Panc1 (cell line): ENCODE data around the gene AP1G2. TPM values are rescaled to one million over a fixed set of nuclear protein-coding genes. Genes with fewer than 3 reads are reported as not detected.

Experiments
- ATAC-seq: fragments of 200-7000 bp; cut with Tn5 transposase; 2 replicates; pipeline ENCODE4 v1.9.1; 2020; ENCODE audit warnings: mild to moderate bottlenecking, moderate library complexity
- BruUV-seq: library from RNA; stranded (reverse); fragments of 400-500 nt; replicated peaks from 2 replicates; lab custom pipeline; 2021; lab: Mats Ljungman, UMichigan
- CTCF ChIA-PET: fragments of 300-600 bp; sonication (Branson Sonifier 250); formaldehyde crosslinking; loops from one replicate; lab custom pipeline; 2022; ENCODE audit warnings: antibody characterized with exemption; lab: Charles Lee
- POLR2A ChIA-PET: fragments of 300-600 bp; sonication (Branson Sonifier 250); formaldehyde crosslinking; loops from one replicate; lab custom pipeline; 2022; ENCODE audit warnings: antibody characterized with exemption; lab: Charles Lee
- DNase-seq: peaks from one replicate; pipeline ENCODE4 v3.0.0-alpha.2; 2010; ENCODE audit warnings: low read depth, low spot score
- H3K27ac ChIP-seq: 2 replicates; pipeline ENCODE4 v1.5.1; 2011; ENCODE audit warnings: mild to moderate bottlenecking, low read length, inconsistent platforms
- H3K27me3 ChIP-seq: fragments of 200-500 bp; sonication (Bioruptor generic); 2 replicates; pipeline ENCODE4 v1.6.0; 2014; ENCODE audit warnings: low read length, inconsistent platforms; ENCODE audit not compliant: control insufficient read depth, insufficient read depth
- H3K36me3 ChIP-seq: fragments of 200-500 bp; sonication (Bioruptor generic); 2 replicates; pipeline ENCODE4 v1.5.1; 2014; ENCODE audit warnings: inconsistent platforms, mild to moderate bottlenecking, low read length, moderate library complexity; ENCODE audit not compliant: control insufficient read depth, insufficient read depth
- H3K4me1 ChIP-seq: 2 replicates; pipeline ENCODE4 v1.5.1; 2011; ENCODE audit warnings: inconsistent platforms, mild to moderate bottlenecking, low read length, moderate library complexity; ENCODE audit not compliant: control insufficient read depth, insufficient read depth
- H3K4me3 ChIP-seq, 2 experiments: 2 replicates each; pipeline ENCODE4 v1.5.1; 2011 to 2012; ENCODE audit warnings: low read depth in 2 of 2, low read length in 2 of 2, mild to moderate bottlenecking in 2 of 2, inconsistent platforms in 1 of 2, moderate library complexity in 1 of 2
- H3K9me3 ChIP-seq: fragments of 200-500 bp; sonication (Bioruptor generic); 2 replicates; pipeline ENCODE4 v1.5.1; 2014; ENCODE audit warnings: low read depth, mild to moderate bottlenecking, inconsistent platforms, low read length, moderate library complexity; ENCODE audit not compliant: control insufficient read depth, insufficient read depth
- POLR2AphosphoS5 ChIP-seq: IDR thresholded peaks from 2 replicates; pipeline ENCODE4 v1.6.1; 2012; ENCODE audit warnings: mild to moderate bottlenecking, low read depth, low read length, moderate library complexity
- REST ChIP-seq, 2 experiments: IDR thresholded peaks; 2 replicates each; pipeline ENCODE4 v1.6.1; 2011 to 2012; ENCODE audit warnings: low read depth in 2 of 2, control low read depth in 1 of 2, low read length in 1 of 2, mild to moderate bottlenecking in 1 of 2, moderate library complexity in 1 of 2; ENCODE audit not compliant: insufficient read depth in 1 of 2
- SIN3A ChIP-seq: IDR thresholded peaks from 2 replicates; pipeline ENCODE4 v1.6.1; 2012; ENCODE audit warnings: low read depth, mild to moderate bottlenecking, low read length, moderate library complexity, borderline replicate concordance; ENCODE audit not compliant: insufficient read depth
- TCF7L2 ChIP-seq: IDR thresholded peaks from 2 replicates; pipeline ENCODE4 v1.6.1; 2011; ENCODE audit warnings: mild to moderate bottlenecking, low read depth, low read length, inconsistent platforms
- in situ Hi-C: cut with HindIII; loops from 2 replicates; pipeline ENCODE4 v1.10.0; 2016; ENCODE audit warnings: low sequenced_read_pairs, low pct_unique_long_range_greater_than_20kb
- intact Hi-C: fragments of 100-400 bp; cut with micrococcal nuclease; formaldehyde crosslinking; loops from one replicate; pipeline ENCODE4 v1.10.0; 2022; ENCODE audit not compliant: unreplicated experiment
- total RNA-seq: library from RNA; stranded (reverse); gene quantifications from one replicate; pipeline ENCODE4 v1.2.1, GENCODE V29; 2021; ENCODE audit not compliant: unreplicated experiment
- TF ChIP-seq, protein P1 (sequence below): fragments of 450-650 bp; IDR thresholded peaks from 2 replicates; pipeline ENCODE4 v1.5.1; 2017; ENCODE audit warnings: mild to moderate bottlenecking

AP1G2 gene
- total RNA-seq, 1 experiment from 2014 or later = 61.6 TPM

DNA sequence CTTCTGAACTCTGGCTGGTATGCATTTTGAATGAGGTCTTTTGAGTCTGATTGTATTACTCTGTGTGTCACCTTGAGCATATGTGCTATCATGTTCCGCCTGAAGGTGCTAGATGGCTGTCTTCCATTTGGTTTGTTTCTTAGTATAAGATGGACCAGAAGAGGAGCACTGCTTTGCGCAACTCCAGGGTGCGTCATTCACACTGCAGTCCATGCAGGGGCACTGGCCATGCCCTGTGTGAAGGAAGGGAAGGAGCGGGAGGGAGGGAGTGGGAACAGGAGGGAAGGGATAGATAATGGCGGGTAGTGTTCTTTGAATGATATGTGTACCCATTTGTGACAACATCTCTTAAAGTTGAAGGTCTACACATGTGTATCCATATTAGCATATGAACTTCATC is 24.2 kb downstream of the AP1G2 start:
- Histone ChIP-seq H3K27me3 (no peaks in the 10 kb centered on the region), H3K4me3 (no peak overlapping the region), H3K27ac (no peak overlapping the region), H3K9me3 (no peaks in the 10 kb centered on the region), H3K36me3 (no peaks in the 10 kb centered on the region), H3K4me1 (no peaks in the 10 kb centered on the region)
- ChIA-PET POLR2A (no interaction called here), CTCF (no interaction called here)
- DNase-seq = no peak
- intact Hi-C loops = no loop called here
- no TSS peak for BruUV-seq
- TF ChIP-seq, protein P1, sequence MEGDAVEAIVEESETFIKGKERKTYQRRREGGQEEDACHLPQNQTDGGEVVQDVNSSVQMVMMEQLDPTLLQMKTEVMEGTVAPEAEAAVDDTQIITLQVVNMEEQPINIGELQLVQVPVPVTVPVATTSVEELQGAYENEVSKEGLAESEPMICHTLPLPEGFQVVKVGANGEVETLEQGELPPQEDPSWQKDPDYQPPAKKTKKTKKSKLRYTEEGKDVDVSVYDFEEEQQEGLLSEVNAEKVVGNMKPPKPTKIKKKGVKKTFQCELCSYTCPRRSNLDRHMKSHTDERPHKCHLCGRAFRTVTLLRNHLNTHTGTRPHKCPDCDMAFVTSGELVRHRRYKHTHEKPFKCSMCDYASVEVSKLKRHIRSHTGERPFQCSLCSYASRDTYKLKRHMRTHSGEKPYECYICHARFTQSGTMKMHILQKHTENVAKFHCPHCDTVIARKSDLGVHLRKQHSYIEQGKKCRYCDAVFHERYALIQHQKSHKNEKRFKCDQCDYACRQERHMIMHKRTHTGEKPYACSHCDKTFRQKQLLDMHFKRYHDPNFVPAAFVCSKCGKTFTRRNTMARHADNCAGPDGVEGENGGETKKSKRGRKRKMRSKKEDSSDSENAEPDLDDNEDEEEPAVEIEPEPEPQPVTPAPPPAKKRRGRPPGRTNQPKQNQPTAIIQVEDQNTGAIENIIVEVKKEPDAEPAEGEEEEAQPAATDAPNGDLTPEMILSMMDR = no peak
- no peak for TF ChIP-seq TCF7L2
- ATAC-seq = no peak
- in situ Hi-C loops = no loop called here

DNA sequence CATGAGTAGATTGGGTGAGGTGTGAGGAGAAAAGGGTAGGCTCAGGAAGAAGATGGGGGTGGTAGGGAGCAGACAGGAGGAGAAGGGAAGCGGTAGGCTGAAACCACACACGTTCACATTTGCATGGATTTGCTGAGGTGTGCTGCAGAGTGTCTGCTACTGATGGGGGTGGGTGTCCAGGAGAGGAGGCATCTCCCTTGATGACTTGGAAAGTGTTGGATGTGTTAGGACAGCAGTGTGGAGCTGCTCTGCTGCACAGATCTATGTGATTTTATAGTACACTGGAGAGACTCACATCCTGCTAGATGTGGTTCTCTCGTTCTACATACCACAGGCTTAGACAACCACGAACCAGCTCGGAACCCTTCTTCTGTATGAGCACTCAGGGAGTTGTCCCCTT is 25.3 kb downstream of the AP1G2 start:
- POLR2A ChIA-PET = interaction anchor here (0.7 kb wide), 1 partner anchor 10 kb away, joined by 3 read pairs; no protein-coding TSS in a partner anchor
- no TSS peak for BruUV-seq
- Histone ChIP-seq H3K27ac (no peak overlapping the region), H3K9me3 (no peaks in the 10 kb centered on the region), H3K27me3 (no peaks in the 10 kb centered on the region), H3K36me3 (no peaks in the 10 kb centered on the region), H3K4me3 (no peak overlapping the region), H3K4me1 (no peaks in the 10 kb centered on the region)
- no peak for TF ChIP-seq REST (IDR thresholded peaks at IDR 0.05; ENCODE audit: insufficient read depth in 1 of 2, low read depth in 2 of 2, low read length in 1 of 2)
- TF ChIP-seq, protein P1 = no peak
- no peak for TF ChIP-seq POLR2AphosphoS5
- no peak for DNase-seq
- in situ Hi-C loops (no loop called here), intact Hi-C loops (no loop called here)
- CTCF ChIA-PET = interaction anchor here (0.5 kb wide), 1 partner anchor 246 kb away, joined by 3 read pairs; no protein-coding TSS in a partner anchor
- no peak for ATAC-seq

DNA sequence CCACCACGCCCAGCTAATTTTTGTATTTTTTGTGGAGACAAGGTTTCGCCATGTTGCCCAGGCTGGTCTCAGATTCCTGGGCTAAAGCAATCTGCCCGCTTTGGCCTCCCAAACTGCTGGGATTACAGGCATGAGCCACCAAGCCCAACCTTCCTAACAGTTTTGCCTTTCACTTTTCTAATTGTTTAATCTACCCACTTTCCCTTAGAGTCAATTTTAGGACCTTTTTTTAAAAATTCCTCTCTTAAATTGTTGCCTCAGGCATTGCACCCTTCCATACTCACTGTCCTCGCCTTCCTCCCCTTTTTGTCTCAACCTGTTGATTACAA is 27.5 kb downstream of the AP1G2 start:
- H3K4me3 ChIP-seq = no peak overlapping the region
- no peaks in the 10 kb centered on the region for H3K27me3 ChIP-seq
- no peak for ATAC-seq
- intact Hi-C loops (no loop called here), in situ Hi-C loops (no loop called here)
- no peak overlapping the region for H3K27ac ChIP-seq
- TF ChIP-seq POLR2AphosphoS5 (no peak), REST (IDR thresholded peaks at IDR 0.05; ENCODE audit: insufficient read depth in 1 of 2, low read depth in 2 of 2, low read length in 1 of 2) (no peak), SIN3A (no peak), TCF7L2 (no peak)
- TF ChIP-seq, protein P1 = no peak
- CTCF ChIA-PET = interaction anchor here (0.6 kb wide), 1 partner anchor 120 kb away, joined by 3 read pairs; no protein-coding TSS in a partner anchor
- no peaks in the 10 kb centered on the region for H3K36me3 ChIP-seq
- POLR2A ChIA-PET = no interaction called here
- no peak for DNase-seq
- no peaks in the 10 kb centered on the region for H3K4me1 ChIP-seq
- H3K9me3 ChIP-seq = no peaks in the 10 kb centered on the region
- no TSS peak for BruUV-seq
